Subcutaneous abdominal adipose tissue (tissue), 5 donors: ENCODE measurements around the gene PRDM15.
A peak's percentile ranks its signal among the peaks of the same experiment; 100 is the strongest.

Experiments
- H3K27ac ChIP-seq: one replicate; pipeline ENCODE4 v1.7.0; 2013; ENCODE audit warnings: low read depth, mild to moderate bottlenecking, inconsistent platforms, low read length, moderate library complexity
- H3K27me3 ChIP-seq, 5 donors: one replicate each; pipeline ENCODE4 v1.7.0; 2013; ENCODE audit warnings: low read length in 5 of 5, inconsistent platforms in 1 of 5; ENCODE audit not compliant: control insufficient read depth in 5 of 5, insufficient read depth in 4 of 5
- H3K36me3 ChIP-seq, 5 donors: one replicate each; pipeline ENCODE4 v1.7.0; 2013; ENCODE audit warnings: low read length in 5 of 5; ENCODE audit not compliant: control insufficient read depth in 5 of 5, insufficient read depth in 5 of 5
- H3K4me1 ChIP-seq, 5 donors: one replicate each; pipeline ENCODE4 v1.7.0; 2013; ENCODE audit warnings: low read length in 5 of 5, mild to moderate bottlenecking in 3 of 5, moderate library complexity in 1 of 5; ENCODE audit not compliant: control insufficient read depth in 5 of 5, insufficient read depth in 5 of 5
- H3K4me3 ChIP-seq, 5 donors: one replicate each; pipeline ENCODE4 v1.7.0; 2013; ENCODE audit warnings: low read length in 5 of 5, low read depth in 1 of 5
- H3K9ac ChIP-seq, 5 donors: one replicate each; pipeline ENCODE4 v1.7.0; 2013; ENCODE audit warnings: low read length in 5 of 5, mild to moderate bottlenecking in 4 of 5, moderate library complexity in 3 of 5
- H3K9me3 ChIP-seq, 5 donors: one replicate each; pipeline ENCODE4 v1.7.0; 2013; ENCODE audit warnings: low read length in 5 of 5; ENCODE audit not compliant: control insufficient read depth in 5 of 5
- donor health status: healthy.
- donor health status: healthy.
- donor health status: healthy.
- donor health status: healthy.
- donor health status: healthy.

Gene PRDM15, protein sequence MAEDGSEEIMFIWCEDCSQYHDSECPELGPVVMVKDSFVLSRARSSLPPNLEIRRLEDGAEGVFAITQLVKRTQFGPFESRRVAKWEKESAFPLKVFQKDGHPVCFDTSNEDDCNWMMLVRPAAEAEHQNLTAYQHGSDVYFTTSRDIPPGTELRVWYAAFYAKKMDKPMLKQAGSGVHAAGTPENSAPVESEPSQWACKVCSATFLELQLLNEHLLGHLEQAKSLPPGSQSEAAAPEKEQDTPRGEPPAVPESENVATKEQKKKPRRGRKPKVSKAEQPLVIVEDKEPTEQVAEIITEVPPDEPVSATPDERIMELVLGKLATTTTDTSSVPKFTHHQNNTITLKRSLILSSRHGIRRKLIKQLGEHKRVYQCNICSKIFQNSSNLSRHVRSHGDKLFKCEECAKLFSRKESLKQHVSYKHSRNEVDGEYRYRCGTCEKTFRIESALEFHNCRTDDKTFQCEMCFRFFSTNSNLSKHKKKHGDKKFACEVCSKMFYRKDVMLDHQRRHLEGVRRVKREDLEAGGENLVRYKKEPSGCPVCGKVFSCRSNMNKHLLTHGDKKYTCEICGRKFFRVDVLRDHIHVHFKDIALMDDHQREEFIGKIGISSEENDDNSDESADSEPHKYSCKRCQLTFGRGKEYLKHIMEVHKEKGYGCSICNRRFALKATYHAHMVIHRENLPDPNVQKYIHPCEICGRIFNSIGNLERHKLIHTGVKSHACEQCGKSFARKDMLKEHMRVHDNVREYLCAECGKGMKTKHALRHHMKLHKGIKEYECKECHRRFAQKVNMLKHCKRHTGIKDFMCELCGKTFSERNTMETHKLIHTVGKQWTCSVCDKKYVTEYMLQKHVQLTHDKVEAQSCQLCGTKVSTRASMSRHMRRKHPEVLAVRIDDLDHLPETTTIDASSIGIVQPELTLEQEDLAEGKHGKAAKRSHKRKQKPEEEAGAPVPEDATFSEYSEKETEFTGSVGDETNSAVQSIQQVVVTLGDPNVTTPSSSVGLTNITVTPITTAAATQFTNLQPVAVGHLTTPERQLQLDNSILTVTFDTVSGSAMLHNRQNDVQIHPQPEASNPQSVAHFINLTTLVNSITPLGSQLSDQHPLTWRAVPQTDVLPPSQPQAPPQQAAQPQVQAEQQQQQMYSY

DNA sequence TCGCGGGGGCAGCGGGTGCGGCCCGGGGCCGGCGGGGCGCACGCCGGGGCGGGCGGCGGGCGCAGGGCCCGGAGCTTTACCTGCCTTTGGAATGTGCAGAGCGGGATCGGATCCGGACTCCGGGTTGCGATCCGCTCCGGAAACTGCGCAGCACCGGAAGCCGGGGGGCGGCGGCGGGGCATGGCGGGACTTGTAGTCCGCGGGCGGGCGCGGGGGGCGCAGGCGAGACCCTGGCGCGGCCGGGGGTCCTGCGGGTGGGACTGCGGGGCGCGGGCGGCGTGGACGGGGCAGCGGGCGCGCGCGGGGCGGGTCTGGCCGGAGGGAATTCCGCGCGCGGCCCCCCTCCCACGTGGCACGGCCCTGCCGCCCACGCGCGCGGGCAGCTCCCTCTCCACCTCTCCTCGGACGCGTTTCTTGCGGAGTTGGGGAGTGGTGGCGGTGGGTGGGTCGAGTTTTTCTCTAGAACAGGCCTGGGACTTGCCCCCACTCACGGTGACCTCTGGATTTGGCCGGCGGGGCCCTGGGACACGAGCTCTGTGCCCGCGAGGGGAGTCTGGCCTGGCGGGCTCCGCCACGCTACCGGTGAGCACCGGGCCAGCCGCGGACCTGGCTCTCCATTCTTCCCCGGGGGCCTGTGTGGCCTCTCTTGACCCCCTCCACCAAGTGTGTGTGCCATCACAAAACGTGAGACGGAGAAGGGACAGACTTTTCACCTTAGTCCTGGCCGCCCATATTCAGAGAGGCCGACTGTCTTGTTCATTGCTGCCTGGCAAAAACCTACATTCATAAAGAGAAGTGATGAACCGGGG, at the start of gene PRDM15:
TSS of gene PRDM15 (minus strand) at position 155 of the 809 bp plus-strand sequence. CDS start 18,981 bp downstream, outside the sequence.
- Histone ChIP-seq H3K36me3 (peaks cover 0 to under 1% (median 0%) of the 10 kb centered on the region in 5 donors), H3K4me3 (peak within 1 kb of the TSS; percentile 69 to 82 (median 78)), H3K9ac (peak within 1 kb of the TSS; percentile 22 to 90 (median 89)), H3K4me1 (peaks cover 0 to 27% (median 21%) of the 10 kb centered on the region in 5 donors), H3K27ac (peak within 1 kb of the TSS; percentile 79), H3K27me3 (no peaks in the 10 kb centered on the region), H3K9me3 (no peaks in the 10 kb centered on the region)

DNA sequence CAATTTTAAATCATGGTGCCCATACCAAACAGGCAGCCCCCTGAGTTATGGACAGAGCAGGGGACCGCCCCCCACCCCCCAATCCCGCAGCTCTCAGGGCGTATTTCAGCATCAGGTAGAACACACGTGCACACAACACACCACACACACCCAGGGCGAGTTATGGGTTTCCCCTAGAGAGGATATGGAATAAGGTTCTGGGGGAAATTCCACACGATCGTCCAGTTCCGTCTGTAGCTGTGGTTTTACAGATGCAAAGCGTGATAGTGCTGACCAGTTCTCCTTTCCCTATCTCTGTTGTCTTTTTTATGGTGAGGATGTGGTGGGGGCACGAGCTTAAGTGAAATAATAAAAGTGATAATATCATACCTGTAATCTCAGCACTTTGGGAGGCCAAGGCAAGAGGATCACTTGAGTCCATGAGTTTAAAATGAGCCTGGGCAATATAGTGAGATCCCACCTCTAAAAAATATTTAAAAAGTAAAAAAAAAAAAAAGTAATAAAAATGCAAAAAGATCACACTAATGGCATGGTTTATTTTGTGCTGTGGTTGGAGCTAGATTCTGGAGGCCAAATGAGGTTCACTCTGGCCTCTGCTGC, 49.6 kb upstream of the PRDM15 start:
- H3K9ac ChIP-seq: no peak overlapping the region
- H3K27me3 ChIP-seq: no peaks in the 10 kb centered on the region
- peak overlapping the region; percentile 99 for H3K27ac ChIP-seq
- H3K9me3 ChIP-seq: no peaks in the 10 kb centered on the region
- no peak overlapping the region for H3K4me3 ChIP-seq
- peaks cover 0 to 4% (median 0%) of the 10 kb centered on the region in 5 donors for H3K36me3 ChIP-seq
- peaks cover 17 to 89% (median 84%) of the 10 kb centered on the region in 5 donors for H3K4me1 ChIP-seq

DNA sequence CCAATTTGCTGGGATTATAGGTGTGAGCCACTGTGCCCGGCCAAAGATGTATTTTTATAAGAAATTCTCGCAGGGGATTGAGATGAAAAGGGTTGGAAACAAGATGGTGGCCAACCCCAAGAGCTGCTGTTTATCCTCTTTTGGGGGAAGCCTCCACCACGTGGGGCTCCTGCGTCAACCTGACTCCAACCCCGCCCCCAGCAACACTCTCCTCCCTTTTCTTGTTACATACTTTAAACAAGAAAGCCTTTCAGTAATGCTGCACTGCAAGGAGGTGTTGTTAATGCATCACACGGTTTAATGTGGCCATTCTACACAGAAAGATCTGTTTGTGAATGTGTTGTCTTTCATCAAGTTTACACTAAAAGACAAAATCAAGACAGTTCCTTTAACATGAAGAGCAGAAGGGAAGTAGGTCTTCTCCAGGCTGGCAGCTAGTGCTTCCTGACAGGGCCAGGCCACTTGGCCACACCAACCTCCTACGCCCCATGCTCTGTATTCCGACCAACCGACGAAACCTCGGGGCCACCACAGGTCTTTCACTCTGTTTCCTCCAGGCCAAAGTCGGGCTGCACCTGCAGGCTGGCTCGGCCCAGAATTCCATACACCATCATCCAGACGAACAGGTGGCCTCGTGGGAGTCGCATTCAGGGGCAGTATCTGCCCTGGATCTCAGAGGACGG, 48.7 kb upstream of the PRDM15 start:
- peaks cover 0 to 4% (median 0%) of the 10 kb centered on the region in 5 donors for H3K36me3 ChIP-seq
- H3K4me3 ChIP-seq: peak overlapping the region in 1 of 5 donors; percentile 14
- H3K27me3 ChIP-seq: no peaks in the 10 kb centered on the region
- H3K9me3 ChIP-seq: no peaks in the 10 kb centered on the region
- peak overlapping the region; percentile 99 for H3K27ac ChIP-seq
- H3K9ac ChIP-seq: peak overlapping the region in 1 of 5 donors; percentile 5
- H3K4me1 ChIP-seq: peaks cover 15 to 86% (median 84%) of the 10 kb centered on the region in 5 donors

DNA sequence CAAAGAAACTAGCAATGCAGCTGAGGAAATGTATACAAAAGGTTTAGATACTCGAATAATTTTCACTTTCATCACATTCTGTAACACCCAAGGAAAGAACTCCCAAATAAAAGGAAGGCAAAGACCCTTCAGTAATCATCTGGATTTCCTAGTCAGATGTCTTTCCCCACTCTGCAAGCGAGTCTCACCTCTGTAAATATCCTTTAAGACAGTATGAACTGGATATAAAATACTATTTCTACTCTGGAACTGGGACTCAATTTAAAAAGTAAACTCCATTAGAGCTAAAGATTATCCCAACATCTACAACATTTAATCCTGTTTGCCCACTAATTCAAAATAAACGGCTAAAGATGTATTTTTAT, 47.6 kb upstream of the PRDM15 start:
- peak overlapping the region; percentile 52 to 76 (median 65) for H3K4me3 ChIP-seq
- peaks cover 0 to 4% (median 0%) of the 10 kb centered on the region in 5 donors for H3K36me3 ChIP-seq
- no peaks in the 10 kb centered on the region for H3K27me3 ChIP-seq
- peak overlapping the region; percentile 99 for H3K27ac ChIP-seq
- H3K9ac ChIP-seq: peak overlapping the region; percentile 74 to 98 (median 83)
- peaks cover 11 to 85% (median 83%) of the 10 kb centered on the region in 5 donors for H3K4me1 ChIP-seq
- H3K9me3 ChIP-seq: no peaks in the 10 kb centered on the region

DNA sequence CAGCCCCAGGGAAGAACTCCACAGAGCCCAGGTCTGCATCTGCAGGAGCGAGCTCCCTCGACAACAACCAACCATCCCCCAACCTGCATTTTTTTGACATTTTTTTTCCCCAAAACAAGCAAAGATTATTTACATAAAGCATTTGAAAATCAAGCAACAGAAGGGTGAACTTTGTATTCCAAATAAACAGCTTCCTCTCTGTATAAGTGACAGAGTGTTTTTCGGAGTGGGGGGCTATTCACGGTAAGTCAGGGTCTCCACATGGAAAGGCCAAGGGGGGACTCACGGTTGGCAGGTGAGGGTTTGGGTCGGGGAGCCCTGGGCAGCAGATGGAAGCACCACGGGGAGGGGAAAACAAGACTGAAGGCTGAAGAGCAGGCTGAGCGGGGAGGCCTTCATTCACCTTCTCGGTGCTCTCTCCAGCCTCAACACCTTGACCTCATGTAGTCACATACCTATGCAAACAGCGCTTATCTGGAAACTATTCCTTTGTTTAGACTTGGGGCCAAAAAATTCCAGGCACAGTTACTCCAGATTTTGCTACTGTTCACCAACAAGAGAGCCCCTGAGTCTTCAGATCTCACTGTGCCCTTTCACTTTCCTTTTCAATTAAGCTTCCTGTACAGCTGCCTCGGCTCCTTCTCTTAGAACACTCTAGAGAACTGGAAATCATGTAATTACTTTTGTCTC, 47.1 kb upstream of the PRDM15 start:
- H3K4me3 ChIP-seq: peak overlapping the region; percentile 52 to 76 (median 65)
- peaks cover 11 to 89% (median 87%) of the 10 kb centered on the region in 5 donors for H3K4me1 ChIP-seq
- peaks cover 0 to 4% (median 0%) of the 10 kb centered on the region in 5 donors for H3K36me3 ChIP-seq
- peak overlapping the region; percentile 74 to 98 (median 83) for H3K9ac ChIP-seq
- H3K27me3 ChIP-seq: no peaks in the 10 kb centered on the region
- peak overlapping the region; percentile 99 for H3K27ac ChIP-seq
- no peaks in the 10 kb centered on the region for H3K9me3 ChIP-seq

DNA sequence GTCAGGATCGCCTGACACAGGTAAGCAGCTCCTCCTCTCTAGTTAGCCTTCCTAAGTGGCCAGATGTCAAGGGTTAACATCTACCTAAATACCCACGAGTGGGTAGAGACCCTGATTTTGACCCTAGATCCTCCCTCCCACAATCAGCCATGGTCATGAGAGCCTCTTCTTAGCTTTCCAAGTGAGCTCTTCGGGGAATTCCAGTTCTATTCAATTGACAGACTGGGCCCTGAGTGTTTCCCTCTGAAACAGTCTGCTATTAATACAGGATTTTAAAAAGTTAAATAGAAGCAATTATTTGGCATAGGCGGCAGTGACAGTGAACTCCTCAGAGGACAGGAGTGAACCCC, 46.6 kb upstream of the PRDM15 start:
- H3K27ac ChIP-seq: peak overlapping the region; percentile 99
- peak overlapping the region in 4 of 5 donors; percentile 61 to 76 (median 68) for H3K4me3 ChIP-seq
- H3K27me3 ChIP-seq: no peaks in the 10 kb centered on the region
- peak overlapping the region; percentile 74 to 98 (median 83) for H3K9ac ChIP-seq
- no peaks in the 10 kb centered on the region for H3K9me3 ChIP-seq
- peaks cover 11 to 89% (median 87%) of the 10 kb centered on the region in 5 donors for H3K4me1 ChIP-seq
- H3K36me3 ChIP-seq: peaks cover 0 to 4% (median 0%) of the 10 kb centered on the region in 5 donors

DNA sequence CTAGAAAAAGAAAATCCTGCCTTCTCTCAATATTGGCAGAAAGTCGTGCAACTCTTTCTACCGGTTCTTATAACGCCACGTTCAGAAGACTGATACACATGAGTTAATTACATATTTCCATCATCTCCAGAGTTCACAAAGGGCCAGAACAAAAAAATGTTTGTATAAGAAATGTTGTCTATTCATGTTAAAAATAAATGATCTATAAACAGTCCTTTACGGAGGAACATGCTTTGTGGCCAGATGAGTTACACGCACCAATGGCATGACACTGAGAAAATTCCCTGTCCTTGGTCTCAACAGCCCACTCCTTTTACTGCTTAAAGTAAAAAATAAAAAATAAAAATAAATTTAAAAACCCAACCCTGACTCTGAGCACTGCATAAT, 45.2 kb upstream of the PRDM15 start:
- peaks cover 0 to 17% (median 6%) of the 10 kb centered on the region in 5 donors for H3K36me3 ChIP-seq
- H3K4me1 ChIP-seq: peaks cover 9 to 84% (median 80%) of the 10 kb centered on the region in 5 donors
- no peaks in the 10 kb centered on the region for H3K9me3 ChIP-seq
- H3K27ac ChIP-seq: peak overlapping the region; percentile 99
- H3K4me3 ChIP-seq: peak overlapping the region in 1 of 5 donors; percentile 18
- H3K27me3 ChIP-seq: no peaks in the 10 kb centered on the region
- H3K9ac ChIP-seq: peak overlapping the region in 3 of 5 donors; percentile 7 to 91 (median 67)

DNA sequence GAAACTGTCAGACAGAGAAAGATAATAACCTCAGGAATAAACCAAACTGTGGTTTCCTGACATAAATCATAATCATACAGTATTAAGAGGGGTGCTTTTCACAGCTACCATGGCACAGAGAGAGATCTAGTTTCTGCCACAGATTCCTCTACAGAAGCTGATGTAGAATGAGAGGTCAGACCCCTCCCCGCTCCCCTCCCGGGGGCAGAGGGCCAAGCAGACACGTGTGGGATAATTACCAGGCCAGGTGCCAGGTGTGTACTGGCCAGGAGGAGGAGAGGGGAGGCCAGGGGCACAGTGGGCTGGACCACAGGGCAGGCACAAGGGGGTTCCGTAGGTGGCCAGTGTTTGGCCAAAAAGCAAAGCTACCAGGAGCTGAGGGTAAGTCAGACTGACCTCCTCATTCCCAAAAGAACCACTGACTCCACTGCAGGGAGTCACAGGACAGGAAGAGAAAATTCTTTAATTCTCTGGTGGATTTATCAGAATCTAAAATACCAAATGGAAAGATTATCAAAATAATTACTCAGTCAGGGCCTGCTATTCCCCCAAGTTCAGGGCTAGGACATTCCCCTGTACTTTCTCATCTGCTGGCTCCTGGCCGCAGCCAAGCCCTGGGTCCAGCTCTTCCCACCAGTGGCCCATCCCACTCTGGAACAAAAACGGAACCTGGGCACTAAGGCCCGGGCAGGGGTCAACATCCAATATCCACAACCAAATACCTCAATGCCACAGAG, 44.7 kb upstream of the PRDM15 start:
- H3K4me3 ChIP-seq: peak overlapping the region in 2 of 5 donors; percentile 4 to 28
- H3K9me3 ChIP-seq: no peaks in the 10 kb centered on the region
- peak overlapping the region; percentile 99 for H3K27ac ChIP-seq
- H3K4me1 ChIP-seq: peaks cover 10 to 80% (median 76%) of the 10 kb centered on the region in 5 donors
- H3K9ac ChIP-seq: peak overlapping the region; percentile 53 to 91 (median 71)
- no peaks in the 10 kb centered on the region for H3K27me3 ChIP-seq
- peaks cover 0 to 23% (median 10%) of the 10 kb centered on the region in 5 donors for H3K36me3 ChIP-seq
